Caco-2 (cell line): ENCODE measurements around the gene COX6B2. TPM values are rescaled to one million over a fixed set of nuclear protein-coding genes. Genes with fewer than 3 reads are reported as not detected.

Experiments used
- BruUV-seq: library from RNA; stranded (reverse); fragments of 400-500 nt; replicated peaks from 2 replicates; lab custom pipeline; 2021; lab: Mats Ljungman, UMichigan
- CTCF ChIA-PET: fragments of 300-600 bp; sonication (Branson Sonifier 250); formaldehyde crosslinking; loops from one replicate; lab custom pipeline; 2022; ENCODE audit warnings: antibody characterized with exemption; lab: Charles Lee
- POLR2A ChIA-PET: fragments of 300-600 bp; sonication (Branson Sonifier 250); formaldehyde crosslinking; loops from one replicate; lab custom pipeline; 2022; ENCODE audit warnings: antibody characterized with exemption; lab: Charles Lee
- DNase-seq, 2 experiments: peaks; one replicate each; pipeline versions ENCODE4 v3.0.0 to v3.0.0-alpha.2; 2020 to 2022
- H3K27me3 ChIP-seq: replicated peaks from 2 replicates; pipeline ENCODE4 v1.6.0; 2011; ENCODE audit warnings: low read length; ENCODE audit not compliant: control insufficient read depth, insufficient read depth
- H3K36me3 ChIP-seq: 2 replicates; pipeline ENCODE4 v1.5.1; 2011; ENCODE audit warnings: low read length; ENCODE audit not compliant: control insufficient read depth, insufficient read depth
- H3K4me1 ChIP-seq: fragments of 250-450 bp; sonication (Bioruptor Pico); 2 replicates; pipeline ENCODE4 v1.5.1; 2020; ENCODE audit warnings: mild to moderate bottlenecking
- H3K4me3 ChIP-seq: 2 replicates; pipeline ENCODE4 v1.5.1; 2011; ENCODE audit warnings: low read depth, mild to moderate bottlenecking, control low read depth, low read length
- H3K9me3 ChIP-seq: fragments of 250-450 bp; sonication (Bioruptor Pico); 2 replicates; pipeline ENCODE4 v1.5.1; 2020; ENCODE audit warnings: mild to moderate bottlenecking, moderate library complexity
- H3K27ac Mint-ChIP-seq: one replicate; pipeline ENCODE4 v1.8.0; 2022; ENCODE audit warnings: mixed read lengths; ENCODE audit not compliant: unreplicated experiment
- H3K27me3 Mint-ChIP-seq: one replicate; pipeline ENCODE4 v1.8.0; 2022; ENCODE audit warnings: mixed read lengths; ENCODE audit not compliant: insufficient read depth, unreplicated experiment
- H3K36me3 Mint-ChIP-seq: one replicate; pipeline ENCODE4 v1.8.0; 2022; ENCODE audit warnings: mild to moderate bottlenecking, mixed read lengths; ENCODE audit not compliant: insufficient read depth, unreplicated experiment
- H3K4me1 Mint-ChIP-seq: one replicate; pipeline ENCODE4 v1.8.0; 2022; ENCODE audit warnings: low read depth, mixed read lengths; ENCODE audit not compliant: unreplicated experiment
- H3K4me3 Mint-ChIP-seq: one replicate; pipeline ENCODE4 v1.8.0; 2022; ENCODE audit warnings: mild to moderate bottlenecking, moderate library complexity, mixed read lengths; ENCODE audit not compliant: unreplicated experiment
- H3K9me3 Mint-ChIP-seq: one replicate; pipeline ENCODE4 v1.8.0; 2022; ENCODE audit warnings: mixed read lengths; ENCODE audit not compliant: unreplicated experiment
- intact Hi-C: fragments of 100-400 bp; cut with micrococcal nuclease; formaldehyde crosslinking; loops from one replicate; pipeline ENCODE4 v1.10.0; 2022; ENCODE audit not compliant: unreplicated experiment
- total RNA-seq: library from RNA; stranded (reverse); gene quantifications from 2 replicates; pipeline ENCODE4 v1.2.3, GENCODE V29; 2022
- TF ChIP-seq, protein P1 (sequence below), 2 experiments: fragments of 200-600 bp in 1 of 2; IDR thresholded peaks; 1 replicate in 1 of 2; 2 replicates in 1 of 2; pipeline versions ENCODE4 v1.5.1 to v1.8.0; 2011 to 2022; ENCODE audit warnings: antibody characterized with exemption in 1 of 2, control low read depth in 1 of 2, inconsistent platforms in 1 of 2, low read depth in 1 of 2, low read length in 1 of 2, mild to moderate bottlenecking in 1 of 2, moderate library complexity in 1 of 2; ENCODE audit not compliant: insufficient read depth in 1 of 2, severe bottlenecking in 1 of 2, unreplicated experiment in 1 of 2

COX6B2 gene
- total RNA-seq, 1 experiment from 2014 or later = 0.27 TPM

- no peak for DNase-seq
- H3K9me3 ChIP-seq = no peaks in the 10 kb centered on the region
- peaks cover 6% of the 10 kb centered on the region for H3K36me3 Mint-ChIP-seq
- no peak overlapping the region for H3K4me3 ChIP-seq
- H3K27me3 Mint-ChIP-seq = no peaks in the 10 kb centered on the region
- H3K4me1 ChIP-seq = peaks cover 3% of the 10 kb centered on the region
- no peak overlapping the region for H3K27ac Mint-ChIP-seq
- peaks cover 9% of the 10 kb centered on the region for H3K4me1 Mint-ChIP-seq
- H3K36me3 ChIP-seq = no peaks in the 10 kb centered on the region; the same call in 1 of the 2 replicates
- H3K9me3 Mint-ChIP-seq = no peaks in the 10 kb centered on the region
- no peaks in the 10 kb centered on the region for H3K27me3 ChIP-seq
- no peak overlapping the region for H3K4me3 Mint-ChIP-seq
- no TSS peak for BruUV-seq
- CTCF ChIA-PET = no interaction called here
- POLR2A ChIA-PET = no interaction called here
- TF ChIP-seq, protein P1, sequence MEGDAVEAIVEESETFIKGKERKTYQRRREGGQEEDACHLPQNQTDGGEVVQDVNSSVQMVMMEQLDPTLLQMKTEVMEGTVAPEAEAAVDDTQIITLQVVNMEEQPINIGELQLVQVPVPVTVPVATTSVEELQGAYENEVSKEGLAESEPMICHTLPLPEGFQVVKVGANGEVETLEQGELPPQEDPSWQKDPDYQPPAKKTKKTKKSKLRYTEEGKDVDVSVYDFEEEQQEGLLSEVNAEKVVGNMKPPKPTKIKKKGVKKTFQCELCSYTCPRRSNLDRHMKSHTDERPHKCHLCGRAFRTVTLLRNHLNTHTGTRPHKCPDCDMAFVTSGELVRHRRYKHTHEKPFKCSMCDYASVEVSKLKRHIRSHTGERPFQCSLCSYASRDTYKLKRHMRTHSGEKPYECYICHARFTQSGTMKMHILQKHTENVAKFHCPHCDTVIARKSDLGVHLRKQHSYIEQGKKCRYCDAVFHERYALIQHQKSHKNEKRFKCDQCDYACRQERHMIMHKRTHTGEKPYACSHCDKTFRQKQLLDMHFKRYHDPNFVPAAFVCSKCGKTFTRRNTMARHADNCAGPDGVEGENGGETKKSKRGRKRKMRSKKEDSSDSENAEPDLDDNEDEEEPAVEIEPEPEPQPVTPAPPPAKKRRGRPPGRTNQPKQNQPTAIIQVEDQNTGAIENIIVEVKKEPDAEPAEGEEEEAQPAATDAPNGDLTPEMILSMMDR (IDR thresholded peaks at IDR 0.05; ENCODE audit: insufficient read depth in 1 of 2, low read depth in 1 of 2, low read length in 1 of 2, severe bottlenecking in 1 of 2, unreplicated experiment in 1 of 2) = no peak
- intact Hi-C loops = no loop called here
These were observed 38.5 kb downstream of the COX6B2 start for GRCh38 chr19:55315956-55316525.

DNA sequence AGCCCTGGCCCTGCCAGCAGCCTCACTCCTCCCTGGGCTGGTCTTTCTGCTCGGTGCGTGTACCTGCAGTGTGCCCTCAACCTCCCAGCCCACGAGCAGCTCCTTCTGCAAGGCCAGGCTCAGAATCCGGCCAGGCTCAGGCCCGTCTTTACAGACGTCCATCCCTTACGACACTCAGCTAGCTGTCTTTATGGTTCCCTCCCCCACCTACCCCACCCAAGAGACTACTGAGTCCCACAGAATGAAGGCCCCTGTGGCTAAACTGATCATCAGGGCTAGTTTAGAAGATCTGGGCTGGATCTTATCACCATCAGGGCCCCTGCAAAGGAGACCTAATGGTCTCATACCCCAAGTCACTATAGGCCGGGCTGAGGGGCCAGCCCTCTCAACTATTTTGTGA, 40.1 kb downstream of the COX6B2 start:
- TF ChIP-seq, protein P1 (IDR thresholded peaks at IDR 0.05; ENCODE audit: insufficient read depth in 1 of 2, low read depth in 1 of 2, low read length in 1 of 2, severe bottlenecking in 1 of 2, unreplicated experiment in 1 of 2) = no peak
- no TSS peak for BruUV-seq
- H3K27me3 ChIP-seq = no peaks in the 10 kb centered on the region
- Mint-ChIP-seq H3K36me3 (peaks cover 3% of the 10 kb centered on the region), H3K27ac (no peak overlapping the region), H3K4me1 (peaks cover 6% of the 10 kb centered on the region), H3K9me3 (no peaks in the 10 kb centered on the region), H3K27me3 (no peaks in the 10 kb centered on the region), H3K4me3 (no peak overlapping the region)
- H3K4me1 ChIP-seq = no peaks in the 10 kb centered on the region
- intact Hi-C loops = no loop called here
- ChIA-PET CTCF (interaction anchor here (1.1 kb wide), 1 partner anchor 13 kb away, joined by 4 read pairs; no protein-coding TSS in a partner anchor), POLR2A (no interaction called here)
- no peak for DNase-seq
- H3K36me3 ChIP-seq = no peaks in the 10 kb centered on the region
- no peak overlapping the region for H3K4me3 ChIP-seq
- no peaks in the 10 kb centered on the region for H3K9me3 ChIP-seq

DNA sequence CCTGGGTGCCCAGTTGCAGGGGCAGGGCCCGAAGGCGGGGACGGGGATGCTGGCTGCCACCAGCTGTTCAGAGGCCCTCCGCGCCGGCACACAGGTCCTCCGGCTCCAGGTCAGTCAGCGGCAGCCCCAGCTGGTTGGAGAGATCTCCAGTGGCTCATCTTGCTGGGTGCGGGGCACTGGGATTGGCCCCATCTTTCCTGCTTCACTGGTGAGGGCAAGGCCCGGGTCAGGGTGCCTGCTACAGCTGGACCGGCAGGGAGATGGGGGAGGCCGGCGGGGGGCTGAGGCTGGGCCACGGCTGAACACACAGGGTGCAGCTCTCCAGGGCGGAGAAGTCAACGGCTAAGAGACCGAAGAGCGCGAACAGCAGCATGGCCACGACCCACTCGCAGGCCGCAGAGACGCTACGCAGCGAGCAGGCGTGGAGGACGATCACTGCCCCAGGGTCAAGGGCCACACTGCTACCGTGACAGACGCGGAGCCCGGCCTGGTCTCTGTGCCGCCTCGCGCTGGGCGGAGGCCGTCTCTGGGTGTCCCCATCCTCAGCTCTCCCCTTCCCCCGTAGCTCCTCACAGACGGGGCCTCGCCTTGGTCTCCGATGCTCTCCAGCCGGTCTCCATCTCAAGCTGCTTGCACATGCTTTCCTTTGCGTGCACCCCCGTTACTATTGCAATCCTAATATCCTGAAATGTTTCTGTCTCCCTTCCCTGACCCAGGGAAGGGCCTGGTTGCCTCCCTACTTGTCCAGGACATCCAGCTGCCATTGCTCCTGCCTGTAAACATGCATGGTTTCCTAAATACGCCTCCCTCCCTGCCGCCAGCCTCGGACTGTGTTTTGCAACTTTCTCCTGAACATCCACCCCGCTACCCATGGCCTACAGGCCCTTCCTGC, 41.7 kb downstream of the COX6B2 start:
- TF ChIP-seq, protein P1 (IDR thresholded peaks at IDR 0.05; ENCODE audit: insufficient read depth in 1 of 2, low read depth in 1 of 2, low read length in 1 of 2, severe bottlenecking in 1 of 2, unreplicated experiment in 1 of 2) = no peak
- Histone ChIP-seq H3K36me3 (no peaks in the 10 kb centered on the region), H3K9me3 (no peaks in the 10 kb centered on the region), H3K4me3 (no peak overlapping the region), H3K27me3 (no peaks in the 10 kb centered on the region), H3K4me1 (no peaks in the 10 kb centered on the region)
- no peak overlapping the region for H3K27ac Mint-ChIP-seq
- intact Hi-C loops = no loop called here
- H3K36me3 Mint-ChIP-seq = peaks cover 11% of the 10 kb centered on the region
- H3K27me3 Mint-ChIP-seq = no peaks in the 10 kb centered on the region
- no TSS peak for BruUV-seq
- ChIA-PET POLR2A (interaction anchor here (0.7 to 1.1 kb wide), 2 partner anchors 71 to 94 kb away, joined by 3 to 11 read pairs; partner anchors contain the start of gene TMEM238), CTCF (interaction anchor here (1.1 to 1.3 kb wide), 3 partner anchors 11 to 65 kb away, joined by 3 to 4 read pairs (median 3); partner anchors contain the start of gene KMT5C)
- H3K4me3 Mint-ChIP-seq = no peak overlapping the region
- no peak for DNase-seq
- H3K4me1 Mint-ChIP-seq = peaks cover 6% of the 10 kb centered on the region
- H3K9me3 Mint-ChIP-seq = no peaks in the 10 kb centered on the region
